Uterus (tissue), 4 donors: ENCODE measurements around the gene DISP3. TPM values are rescaled to one million over a fixed set of nuclear protein-coding genes. Genes with fewer than 3 reads are reported as not detected.

Experiments
- DNase-seq, 2 donors: peaks; one replicate each; pipeline ENCODE4 v3.0.0-alpha.2; 2019 to 2020
- H3K27ac ChIP-seq, 2 donors: fragments of 200-600 bp; sonication (generic); 1 replicate in 1 of 2; 2 replicates in 1 of 2; pipeline ENCODE4 v1.5.1; 2016 to 2018
- H3K27me3 ChIP-seq, 2 donors: fragments of 200-600 bp; sonication (generic); one replicate each; pipeline ENCODE4 v1.5.1; 2018 to 2019; ENCODE audit warnings: control low read depth in 1 of 2
- H3K36me3 ChIP-seq, 2 donors: fragments of 200-600 bp; sonication (generic); one replicate each; pipeline ENCODE4 v1.5.1; 2019; ENCODE audit warnings: control low read depth in 1 of 2
- H3K4me1 ChIP-seq, 2 donors: fragments of 200-600 bp; sonication (generic); one replicate each; pipeline ENCODE4 v1.5.1; 2018 to 2019; ENCODE audit warnings: control low read depth in 1 of 2
- H3K4me3 ChIP-seq, 2 donors: fragments of 200-600 bp; sonication (generic); 1 replicate in 1 of 2; 2 replicates in 1 of 2; pipeline ENCODE4 v1.5.1; 2018 to 2019; ENCODE audit warnings: mild to moderate bottlenecking in 1 of 2
- H3K9me3 ChIP-seq, 2 donors: fragments of 200-600 bp; sonication (generic); one replicate each; pipeline ENCODE4 v1.5.1; 2019; ENCODE audit warnings: control low read depth in 1 of 2
- POLR2A ChIP-seq, 2 donors: fragments of 450-650 bp; IDR thresholded peaks; one replicate each; pipeline ENCODE4 v1.6.1; 2016; ENCODE audit warnings: antibody characterized with exemption in 2 of 2, mild to moderate bottlenecking in 1 of 2, moderate library complexity in 1 of 2
- intact Hi-C: fragments of 100-400 bp; cut with DNase I; formaldehyde crosslinking; loops from one replicate; pipeline ENCODE4 v1.15.1; 2023; ENCODE audit warnings: low total_unique reads
- total RNA-seq, 4 donors: library from RNA; depleted of rRNA in 3 of 4; stranded (reverse); fragments of >200 nt in 3 of 4; gene quantifications; one replicate each; pipeline versions ENCODE4 v1.1.0 to v1.2.4, GENCODE V29; 2014 to 2023
- TF ChIP-seq, protein P1 (sequence below), 4 experiments: fragments of 200-600 bp in 2 of 4; fragments of 450-650 bp in 2 of 4; sonication (generic) in 2 of 4; IDR thresholded peaks; one replicate each; pipeline ENCODE4 v1.5.1; 2016 to 2019; ENCODE audit warnings: antibody characterized with exemption in 4 of 4, mild to moderate bottlenecking in 2 of 4, moderate library complexity in 1 of 4
- donor health status: DM: yes; HTN: yes; CAD: no.

The DISP3 gene
- total RNA-seq, 4 donors from 2014 or later: 0.09 to 0.90 TPM; not detected in 2

DNA sequence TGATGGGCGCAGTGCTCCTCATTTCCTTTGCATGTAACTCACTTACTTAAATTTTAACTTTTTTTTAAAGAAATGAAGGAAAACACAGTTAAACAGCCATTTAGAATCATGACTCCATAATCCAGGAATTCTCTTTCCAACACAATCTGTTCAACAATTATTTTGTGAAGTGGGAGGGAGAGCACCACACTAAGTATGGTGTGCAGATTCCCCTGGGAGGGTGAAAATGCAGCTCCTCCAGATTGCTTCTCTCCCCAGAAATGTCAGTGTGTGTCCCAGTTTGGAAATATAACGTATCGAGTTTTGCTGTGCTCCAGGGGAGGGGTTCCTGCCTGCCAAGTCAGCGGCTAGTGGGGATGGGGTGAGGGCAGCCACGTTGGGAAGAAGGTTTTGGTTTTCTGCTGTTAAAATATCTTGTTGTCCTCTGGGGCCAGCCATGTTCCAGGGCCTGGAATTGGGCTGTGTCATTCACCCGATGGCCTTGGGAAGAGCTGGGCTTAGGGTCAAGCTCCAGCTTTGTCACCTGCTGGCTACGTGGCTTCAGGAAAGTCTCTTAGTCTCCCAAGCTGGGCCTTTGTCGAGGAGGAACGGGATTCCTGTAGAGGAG is 17.3 kb upstream of the DISP3 start:
- no peaks in the 10 kb centered on the region for H3K4me1 ChIP-seq
- TF ChIP-seq, protein P1, sequence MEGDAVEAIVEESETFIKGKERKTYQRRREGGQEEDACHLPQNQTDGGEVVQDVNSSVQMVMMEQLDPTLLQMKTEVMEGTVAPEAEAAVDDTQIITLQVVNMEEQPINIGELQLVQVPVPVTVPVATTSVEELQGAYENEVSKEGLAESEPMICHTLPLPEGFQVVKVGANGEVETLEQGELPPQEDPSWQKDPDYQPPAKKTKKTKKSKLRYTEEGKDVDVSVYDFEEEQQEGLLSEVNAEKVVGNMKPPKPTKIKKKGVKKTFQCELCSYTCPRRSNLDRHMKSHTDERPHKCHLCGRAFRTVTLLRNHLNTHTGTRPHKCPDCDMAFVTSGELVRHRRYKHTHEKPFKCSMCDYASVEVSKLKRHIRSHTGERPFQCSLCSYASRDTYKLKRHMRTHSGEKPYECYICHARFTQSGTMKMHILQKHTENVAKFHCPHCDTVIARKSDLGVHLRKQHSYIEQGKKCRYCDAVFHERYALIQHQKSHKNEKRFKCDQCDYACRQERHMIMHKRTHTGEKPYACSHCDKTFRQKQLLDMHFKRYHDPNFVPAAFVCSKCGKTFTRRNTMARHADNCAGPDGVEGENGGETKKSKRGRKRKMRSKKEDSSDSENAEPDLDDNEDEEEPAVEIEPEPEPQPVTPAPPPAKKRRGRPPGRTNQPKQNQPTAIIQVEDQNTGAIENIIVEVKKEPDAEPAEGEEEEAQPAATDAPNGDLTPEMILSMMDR (IDR thresholded peaks at IDR 0.05): no peak
- TF ChIP-seq POLR2A (IDR thresholded peaks at IDR 0.05): no peak
- DNase-seq: no peak
- H3K27me3 ChIP-seq: no peaks in the 10 kb centered on the region
- intact Hi-C loops: no loop called here
- no peaks in the 10 kb centered on the region for H3K9me3 ChIP-seq
- H3K36me3 ChIP-seq: no peaks in the 10 kb centered on the region
- H3K4me3 ChIP-seq: no peak overlapping the region
- no peak overlapping the region for H3K27ac ChIP-seq

DNA sequence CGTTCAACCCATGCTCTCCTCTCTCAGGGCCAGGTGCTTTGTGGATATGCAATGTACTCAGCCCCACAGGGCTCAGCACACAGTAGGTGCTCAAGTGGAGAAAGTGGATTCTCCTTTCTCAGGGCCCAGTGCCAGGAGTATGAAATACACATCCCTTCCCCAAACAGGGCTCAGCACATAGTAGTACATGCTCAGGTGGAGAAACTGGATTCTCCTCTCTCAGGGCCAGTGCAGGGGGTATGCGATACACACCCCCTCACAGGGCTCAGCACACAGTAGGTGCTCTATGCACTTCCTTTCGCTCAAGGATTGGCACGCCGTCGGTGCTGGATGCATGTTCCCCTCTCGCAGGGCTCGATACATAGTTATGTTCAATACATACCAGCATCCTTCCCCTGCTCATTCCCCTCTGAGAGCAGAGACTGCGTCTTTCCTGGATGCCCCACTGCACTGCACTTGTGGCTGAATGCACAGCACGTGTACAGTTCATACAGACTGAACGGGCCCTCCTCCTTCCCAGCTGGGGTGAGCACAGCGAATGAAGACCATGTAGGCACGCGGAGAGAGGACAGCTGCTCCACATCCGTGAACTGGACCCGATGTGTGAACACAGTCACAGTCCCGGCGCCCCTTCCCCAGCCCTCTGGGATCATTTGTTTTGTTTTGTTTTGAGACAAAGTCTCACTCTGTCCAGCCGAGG is 16.6 kb upstream of the DISP3 start:
- no peak overlapping the region for H3K27ac ChIP-seq
- H3K4me3 ChIP-seq: no peak overlapping the region
- no peak for DNase-seq
- H3K4me1 ChIP-seq: no peaks in the 10 kb centered on the region
- TF ChIP-seq, protein P1 (IDR thresholded peaks at IDR 0.05): no peak
- TF ChIP-seq POLR2A (IDR thresholded peaks at IDR 0.05): no peak
- no peaks in the 10 kb centered on the region for H3K9me3 ChIP-seq
- no peaks in the 10 kb centered on the region for H3K27me3 ChIP-seq
- intact Hi-C loops: no loop called here
- H3K36me3 ChIP-seq: no peaks in the 10 kb centered on the region

- no peaks in the 10 kb centered on the region for H3K4me1 ChIP-seq
- intact Hi-C loops: no loop called here
- no peaks in the 10 kb centered on the region for H3K27me3 ChIP-seq
- no peak for DNase-seq
- no peaks in the 10 kb centered on the region for H3K36me3 ChIP-seq
- H3K27ac ChIP-seq: no peak overlapping the region
- H3K9me3 ChIP-seq: no peaks in the 10 kb centered on the region
- no peak overlapping the region for H3K4me3 ChIP-seq
- TF ChIP-seq POLR2A (IDR thresholded peaks at IDR 0.05): no peak
- TF ChIP-seq, protein P1 (IDR thresholded peaks at IDR 0.05): no peak
These were observed 15.8 kb upstream of the DISP3 start for GRCh38 chr1:11463177-11463576.

- no peak for TF ChIP-seq POLR2A (IDR thresholded peaks at IDR 0.05)
- TF ChIP-seq, protein P1 (IDR thresholded peaks at IDR 0.05): no peak
- no peaks in the 10 kb centered on the region for H3K36me3 ChIP-seq
- intact Hi-C loops: no loop called here
- no peak overlapping the region for H3K27ac ChIP-seq
- no peaks in the 10 kb centered on the region for H3K4me1 ChIP-seq
- H3K27me3 ChIP-seq: no peaks in the 10 kb centered on the region
- H3K4me3 ChIP-seq: no peak overlapping the region
- no peak for DNase-seq
- no peaks in the 10 kb centered on the region for H3K9me3 ChIP-seq
These were observed 13.6 kb upstream of the DISP3 start for GRCh38 chr1:11465307-11465706.

GRCh38 chr1:11466416-11466815 is 12.5 kb upstream of the DISP3 start:
- no peaks in the 10 kb centered on the region for H3K9me3 ChIP-seq
- no peak overlapping the region for H3K4me3 ChIP-seq
- H3K27ac ChIP-seq: no peak overlapping the region
- no peak for TF ChIP-seq POLR2A (IDR thresholded peaks at IDR 0.05)
- TF ChIP-seq, protein P1 (IDR thresholded peaks at IDR 0.05): no peak
- intact Hi-C loops: no loop called here
- no peaks in the 10 kb centered on the region for H3K4me1 ChIP-seq
- no peak for DNase-seq
- H3K36me3 ChIP-seq: no peaks in the 10 kb centered on the region
- H3K27me3 ChIP-seq: no peaks in the 10 kb centered on the region
